Fibroblast of villous mesenchyme (primary cell): ENCODE data around the gene ERGIC1. TPM values are rescaled to one million over a fixed set of nuclear protein-coding genes. Genes with fewer than 3 reads are reported as not detected.
"Not testable (repeated sequence)": the region's sequence is repeated elsewhere in the genome, so short reads cannot be mapped to it uniquely, and the experiment has no call there.

Experiments
- DNase-seq: peaks from one replicate; pipeline ENCODE4 v3.0.0-alpha.2; 2010; ENCODE audit warnings: low read depth
- H3K4me3 ChIP-seq: 2 replicates; pipeline ENCODE4 v1.5.1; 2011; ENCODE audit warnings: low read depth, mild to moderate bottlenecking, low read length
- total RNA-seq: library from RNA; depleted of rRNA; stranded (reverse); fragments of >200 nt; gene quantifications from 2 replicates; pipeline ENCODE4 v1.2.3, GENCODE V29; 2012
- TF ChIP-seq, protein P1 (sequence below): IDR thresholded peaks from 2 replicates; pipeline ENCODE4 v1.5.1; 2012; ENCODE audit warnings: low read depth, mild to moderate bottlenecking, low read length; ENCODE audit not compliant: insufficient read depth

ERGIC1 gene
- total RNA-seq, 1 donor = 139 TPM

DNA sequence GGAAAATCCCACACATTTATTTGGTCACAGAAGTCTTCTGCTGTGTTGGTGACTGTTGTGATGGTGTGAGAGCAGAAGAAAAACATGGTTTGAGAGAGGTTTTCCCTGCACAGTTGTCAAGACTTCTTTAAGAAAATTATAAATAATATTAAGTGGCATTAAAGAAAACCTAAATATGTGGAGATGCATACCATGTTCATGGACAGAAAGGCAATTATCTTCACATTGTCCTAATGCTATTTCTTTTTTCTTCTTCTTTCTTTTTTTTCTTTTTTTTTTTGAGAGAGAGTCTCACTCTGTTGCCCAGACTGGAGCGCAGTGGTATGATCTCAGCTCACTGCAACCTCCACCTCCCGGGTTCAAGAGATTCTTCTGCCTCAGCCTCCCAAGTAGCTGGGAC lies 24.3 kb upstream of the ERGIC1 start:
- no peak overlapping the region for H3K4me3 ChIP-seq
- DNase-seq = no peak
- TF ChIP-seq, protein P1, sequence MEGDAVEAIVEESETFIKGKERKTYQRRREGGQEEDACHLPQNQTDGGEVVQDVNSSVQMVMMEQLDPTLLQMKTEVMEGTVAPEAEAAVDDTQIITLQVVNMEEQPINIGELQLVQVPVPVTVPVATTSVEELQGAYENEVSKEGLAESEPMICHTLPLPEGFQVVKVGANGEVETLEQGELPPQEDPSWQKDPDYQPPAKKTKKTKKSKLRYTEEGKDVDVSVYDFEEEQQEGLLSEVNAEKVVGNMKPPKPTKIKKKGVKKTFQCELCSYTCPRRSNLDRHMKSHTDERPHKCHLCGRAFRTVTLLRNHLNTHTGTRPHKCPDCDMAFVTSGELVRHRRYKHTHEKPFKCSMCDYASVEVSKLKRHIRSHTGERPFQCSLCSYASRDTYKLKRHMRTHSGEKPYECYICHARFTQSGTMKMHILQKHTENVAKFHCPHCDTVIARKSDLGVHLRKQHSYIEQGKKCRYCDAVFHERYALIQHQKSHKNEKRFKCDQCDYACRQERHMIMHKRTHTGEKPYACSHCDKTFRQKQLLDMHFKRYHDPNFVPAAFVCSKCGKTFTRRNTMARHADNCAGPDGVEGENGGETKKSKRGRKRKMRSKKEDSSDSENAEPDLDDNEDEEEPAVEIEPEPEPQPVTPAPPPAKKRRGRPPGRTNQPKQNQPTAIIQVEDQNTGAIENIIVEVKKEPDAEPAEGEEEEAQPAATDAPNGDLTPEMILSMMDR = no peak

DNA sequence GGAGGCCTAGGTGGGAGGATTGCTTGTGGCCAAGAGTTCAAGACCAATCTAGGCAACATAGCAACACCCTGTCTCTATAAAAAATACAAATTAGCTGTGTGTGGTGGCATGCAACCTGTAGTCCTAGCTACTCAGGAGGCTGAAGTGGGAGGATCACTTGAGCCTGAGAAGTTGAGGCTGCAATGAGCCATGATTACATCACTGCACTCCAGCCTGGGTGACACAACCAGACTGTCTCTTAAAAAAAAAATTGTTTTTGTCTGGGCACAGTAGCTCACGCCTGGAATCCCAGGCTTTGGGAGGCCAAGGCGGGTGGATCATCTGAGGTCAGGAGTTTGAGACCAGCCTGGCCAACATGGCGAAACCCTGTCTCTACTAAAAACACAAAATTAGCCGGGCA lies 23.1 kb upstream of the ERGIC1 start:
- H3K4me3 ChIP-seq, DNase-seq: not testable (repeated sequence)

DNA sequence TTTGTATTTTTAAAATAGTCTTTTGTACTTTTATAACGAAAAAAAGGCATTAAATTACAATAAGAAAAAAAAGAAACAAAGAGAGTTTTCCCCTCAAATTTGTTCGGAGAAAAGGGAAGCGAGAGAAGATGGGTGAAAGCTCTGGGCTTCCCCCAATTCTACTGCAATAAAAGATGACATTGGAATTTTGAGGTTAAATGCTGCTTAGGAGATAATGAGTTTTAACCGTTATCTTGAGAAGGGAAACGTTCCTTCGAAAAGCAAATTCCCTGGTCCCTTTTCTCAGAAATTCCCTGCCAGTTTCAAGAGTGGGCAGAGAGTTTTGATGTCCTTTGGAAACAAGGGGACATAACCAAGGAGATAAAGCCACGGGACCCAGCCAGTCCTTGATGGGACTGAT lies 18.4 kb upstream of the ERGIC1 start:
- TF ChIP-seq, protein P1 = no peak
- no peak for DNase-seq
- no peak overlapping the region for H3K4me3 ChIP-seq

DNA sequence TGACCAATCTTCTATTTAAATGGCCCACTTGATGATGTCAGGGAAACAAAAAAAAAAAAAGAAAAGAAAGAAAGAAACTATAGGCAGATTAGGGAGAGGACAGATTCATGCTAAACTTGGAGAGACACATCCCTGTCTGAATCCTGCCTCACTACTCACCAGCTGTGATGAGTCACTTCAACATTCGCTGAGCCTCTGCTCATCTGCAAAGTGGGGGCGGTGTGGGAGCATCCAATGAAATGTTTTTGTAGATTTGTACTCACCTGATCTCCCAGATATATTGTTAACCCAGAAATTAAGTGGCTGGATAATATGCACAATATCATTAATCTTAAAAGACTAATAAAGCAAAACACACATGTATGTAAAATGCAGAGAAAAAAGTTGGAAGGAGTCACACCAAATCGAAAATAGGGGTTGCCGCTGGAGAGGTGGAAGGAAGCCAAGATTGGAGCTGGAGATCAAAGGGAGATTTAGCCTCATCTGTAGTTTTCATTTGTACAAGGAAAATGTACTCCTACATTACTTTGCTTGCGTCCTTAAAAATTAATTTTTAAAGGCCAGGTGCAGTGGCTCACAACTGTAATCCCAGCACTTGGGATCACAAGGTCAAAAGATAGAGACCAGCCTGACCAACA lies 17.0 kb upstream of the ERGIC1 start:
- TF ChIP-seq, protein P1 = no peak
- peak; percentile 84 for DNase-seq
- peak overlapping the region; percentile 24 for H3K4me3 ChIP-seq

DNA sequence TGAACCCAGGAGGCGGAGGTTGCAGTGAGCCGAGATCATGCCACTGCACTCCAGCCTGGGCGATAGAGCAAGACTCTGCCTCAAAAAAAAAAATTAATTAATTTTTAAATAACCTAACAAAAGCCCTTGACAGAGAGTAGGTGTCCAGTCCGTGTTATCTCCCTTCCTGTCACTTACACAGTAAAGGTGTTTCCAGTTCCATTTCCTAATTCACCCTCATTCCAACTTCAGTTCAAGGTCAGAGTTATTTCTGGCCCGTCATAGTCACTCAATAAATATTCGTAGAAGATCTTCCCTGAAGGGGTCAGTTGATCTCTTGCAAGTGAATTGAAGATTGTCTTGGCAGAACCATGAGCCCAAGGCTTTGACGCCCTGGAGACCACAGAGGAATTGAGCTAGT lies 16.4 kb upstream of the ERGIC1 start:
- no peak overlapping the region for H3K4me3 ChIP-seq
- DNase-seq = no peak
- TF ChIP-seq, protein P1 = no peak

DNA sequence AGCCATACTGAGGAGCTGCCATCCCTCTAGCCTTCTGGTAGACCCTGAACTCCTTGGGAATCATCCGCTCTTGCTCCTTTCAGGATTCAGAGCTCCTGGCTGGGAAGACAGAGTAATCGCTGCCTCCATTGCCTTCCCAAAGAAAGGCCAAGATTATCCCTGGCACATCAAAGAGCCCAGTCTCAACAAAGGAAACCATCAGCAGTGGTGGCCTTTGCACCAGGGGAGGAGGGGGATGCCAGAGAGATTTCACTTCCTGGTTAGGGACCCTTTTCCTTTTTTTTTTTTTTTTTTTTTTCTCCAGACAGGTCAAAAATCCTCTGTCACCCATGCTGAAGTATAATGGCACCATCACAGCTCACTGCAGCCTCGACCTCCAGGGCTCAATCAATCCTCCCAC lies 16.0 kb upstream of the ERGIC1 start:
- no peak overlapping the region for H3K4me3 ChIP-seq
- DNase-seq = no peak
- TF ChIP-seq, protein P1 = no peak

DNA sequence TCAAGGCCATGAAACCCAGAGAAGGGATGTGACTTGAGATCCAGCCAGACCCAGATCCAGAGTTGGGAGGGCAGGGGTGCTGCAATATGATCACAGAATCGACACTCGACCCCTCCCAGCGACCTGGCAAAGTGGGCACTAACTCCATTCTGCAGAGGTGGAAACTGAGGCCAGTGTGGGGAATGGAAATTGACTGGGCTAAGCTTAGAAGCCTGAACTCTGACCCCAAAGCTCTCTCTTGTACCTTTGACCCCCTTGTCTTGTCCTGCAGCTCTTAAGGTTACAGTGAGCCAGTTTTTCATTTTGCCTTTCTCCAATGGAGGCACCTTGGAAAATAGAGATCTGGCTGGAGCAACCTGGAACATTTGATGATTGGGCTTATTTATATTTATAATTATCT lies 14.5 kb upstream of the ERGIC1 start:
- H3K4me3 ChIP-seq = no peak overlapping the region
- no peak for DNase-seq
- TF ChIP-seq, protein P1 = no peak
